Fibroblast of the aortic adventitia (primary cell): Measurements from ENCODE around the gene PLEKHO2. TPM values are rescaled to one million over a fixed set of nuclear protein-coding genes. Genes with fewer than 3 reads are reported as not detected.

Source experiments
- DNase-seq: peaks from one replicate; pipeline ENCODE4 v3.0.0-alpha.2; 2010; ENCODE audit warnings: low read depth
- H3K4me3 ChIP-seq: 2 replicates; pipeline ENCODE4 v1.5.1; 2011; ENCODE audit warnings: low read depth, mild to moderate bottlenecking, control low read depth, low read length, moderate library complexity
- total RNA-seq: library from RNA; depleted of rRNA; stranded (reverse); fragments of >200 nt; gene quantifications from 2 replicates; pipeline ENCODE4 v1.2.3, GENCODE V29; 2012; ENCODE audit warnings: low replicate concordance
- TF ChIP-seq, protein P1 (sequence below): IDR thresholded peaks from 2 replicates; pipeline ENCODE4 v1.5.1; 2011; ENCODE audit warnings: mild to moderate bottlenecking, low read length, control low read depth, inconsistent platforms; ENCODE audit not compliant: insufficient read depth

The PLEKHO2 gene
- total RNA-seq, 1 donor: 21.8 TPM

DNA sequence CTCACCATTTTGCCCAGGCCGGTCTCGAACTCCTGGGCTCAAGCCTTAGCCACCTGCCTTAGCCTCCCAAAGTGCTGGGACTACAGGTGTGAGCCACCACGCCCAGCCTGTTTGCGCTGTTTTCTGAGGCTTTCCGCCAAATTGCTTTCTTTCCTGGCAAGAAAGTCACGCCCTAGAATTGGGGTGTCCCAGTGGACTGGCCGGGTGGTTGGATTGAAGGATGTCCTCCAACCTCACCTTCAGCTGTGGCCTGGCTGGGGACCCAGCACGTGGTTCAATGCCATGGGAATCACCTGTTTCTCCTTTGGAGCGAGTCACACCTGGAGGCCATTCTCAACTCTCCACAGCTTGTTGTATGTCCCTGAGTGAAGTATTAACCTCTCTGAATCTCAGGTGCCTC, 64.2 kb downstream of the PLEKHO2 start:
- H3K4me3 ChIP-seq: no peak overlapping the region
- DNase-seq: no peak
- TF ChIP-seq, protein P1, sequence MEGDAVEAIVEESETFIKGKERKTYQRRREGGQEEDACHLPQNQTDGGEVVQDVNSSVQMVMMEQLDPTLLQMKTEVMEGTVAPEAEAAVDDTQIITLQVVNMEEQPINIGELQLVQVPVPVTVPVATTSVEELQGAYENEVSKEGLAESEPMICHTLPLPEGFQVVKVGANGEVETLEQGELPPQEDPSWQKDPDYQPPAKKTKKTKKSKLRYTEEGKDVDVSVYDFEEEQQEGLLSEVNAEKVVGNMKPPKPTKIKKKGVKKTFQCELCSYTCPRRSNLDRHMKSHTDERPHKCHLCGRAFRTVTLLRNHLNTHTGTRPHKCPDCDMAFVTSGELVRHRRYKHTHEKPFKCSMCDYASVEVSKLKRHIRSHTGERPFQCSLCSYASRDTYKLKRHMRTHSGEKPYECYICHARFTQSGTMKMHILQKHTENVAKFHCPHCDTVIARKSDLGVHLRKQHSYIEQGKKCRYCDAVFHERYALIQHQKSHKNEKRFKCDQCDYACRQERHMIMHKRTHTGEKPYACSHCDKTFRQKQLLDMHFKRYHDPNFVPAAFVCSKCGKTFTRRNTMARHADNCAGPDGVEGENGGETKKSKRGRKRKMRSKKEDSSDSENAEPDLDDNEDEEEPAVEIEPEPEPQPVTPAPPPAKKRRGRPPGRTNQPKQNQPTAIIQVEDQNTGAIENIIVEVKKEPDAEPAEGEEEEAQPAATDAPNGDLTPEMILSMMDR: no peak

DNA sequence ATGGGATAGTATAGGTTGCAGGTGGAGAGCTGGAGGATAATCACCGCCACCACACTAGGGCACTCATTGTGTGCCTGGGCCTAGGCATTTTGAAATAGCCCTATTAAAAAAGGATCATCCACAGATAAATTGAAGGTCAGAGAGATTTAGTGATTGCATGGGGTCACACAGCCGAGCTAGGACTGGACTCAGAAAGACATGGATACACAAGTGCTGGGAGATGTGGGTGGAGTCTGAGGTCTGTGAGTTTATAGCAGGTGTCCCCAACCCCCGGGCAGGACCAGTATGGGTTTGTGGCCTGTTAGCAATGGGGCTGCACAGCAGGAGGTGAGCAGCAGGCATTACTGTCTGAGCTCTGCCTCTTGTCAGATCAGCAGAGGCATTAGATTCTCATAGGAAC, 64.7 kb downstream of the PLEKHO2 start:
- TF ChIP-seq, protein P1: no peak
- DNase-seq: no peak
- no peak overlapping the region for H3K4me3 ChIP-seq

DNA sequence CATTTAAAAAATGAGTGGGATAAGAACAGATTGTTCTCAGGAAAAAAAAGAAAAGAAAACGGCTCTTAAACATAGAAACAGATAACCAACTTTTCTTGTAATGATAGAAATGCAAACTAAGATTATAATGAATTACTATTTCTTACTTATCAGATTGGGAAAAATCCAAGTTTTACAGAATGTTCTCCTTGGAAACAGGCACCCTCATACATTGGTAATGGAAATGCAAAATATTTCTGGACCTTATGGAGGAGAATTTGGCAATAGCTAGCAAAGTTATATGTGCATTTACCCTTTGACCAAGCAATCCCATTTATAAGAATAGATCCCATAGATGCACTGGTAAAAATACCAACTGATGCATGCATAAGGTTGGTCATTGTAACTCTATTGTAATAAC, 66.3 kb downstream of the PLEKHO2 start:
- H3K4me3 ChIP-seq: no peak overlapping the region

DNA sequence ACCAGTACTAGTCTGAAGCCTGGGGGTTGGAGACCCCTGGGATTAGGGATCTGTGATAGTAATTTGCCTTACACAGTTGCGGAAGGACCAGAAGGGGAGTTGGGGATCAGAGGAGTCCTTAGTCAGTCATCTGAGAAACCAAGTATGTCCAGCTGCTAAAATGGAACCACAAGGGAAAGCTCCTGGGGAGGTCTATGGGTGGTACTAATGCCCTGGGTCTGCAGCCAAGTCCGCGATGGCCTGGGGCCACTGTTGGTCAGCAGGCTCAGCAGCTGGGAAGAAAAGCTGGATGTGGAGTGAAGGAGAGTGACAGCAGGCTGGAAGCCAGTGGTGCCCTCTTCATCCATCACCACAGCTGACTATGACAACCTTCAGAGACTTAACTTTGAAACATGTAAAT, 67.8 kb downstream of the PLEKHO2 start:
- TF ChIP-seq, protein P1: no peak
- DNase-seq: no peak
- no peak overlapping the region for H3K4me3 ChIP-seq

More for the DNA sequence above, 66.3 kb downstream of the PLEKHO2 start:
- TF ChIP-seq, protein P1: no peak
- DNase-seq: peak; percentile 25

DNA sequence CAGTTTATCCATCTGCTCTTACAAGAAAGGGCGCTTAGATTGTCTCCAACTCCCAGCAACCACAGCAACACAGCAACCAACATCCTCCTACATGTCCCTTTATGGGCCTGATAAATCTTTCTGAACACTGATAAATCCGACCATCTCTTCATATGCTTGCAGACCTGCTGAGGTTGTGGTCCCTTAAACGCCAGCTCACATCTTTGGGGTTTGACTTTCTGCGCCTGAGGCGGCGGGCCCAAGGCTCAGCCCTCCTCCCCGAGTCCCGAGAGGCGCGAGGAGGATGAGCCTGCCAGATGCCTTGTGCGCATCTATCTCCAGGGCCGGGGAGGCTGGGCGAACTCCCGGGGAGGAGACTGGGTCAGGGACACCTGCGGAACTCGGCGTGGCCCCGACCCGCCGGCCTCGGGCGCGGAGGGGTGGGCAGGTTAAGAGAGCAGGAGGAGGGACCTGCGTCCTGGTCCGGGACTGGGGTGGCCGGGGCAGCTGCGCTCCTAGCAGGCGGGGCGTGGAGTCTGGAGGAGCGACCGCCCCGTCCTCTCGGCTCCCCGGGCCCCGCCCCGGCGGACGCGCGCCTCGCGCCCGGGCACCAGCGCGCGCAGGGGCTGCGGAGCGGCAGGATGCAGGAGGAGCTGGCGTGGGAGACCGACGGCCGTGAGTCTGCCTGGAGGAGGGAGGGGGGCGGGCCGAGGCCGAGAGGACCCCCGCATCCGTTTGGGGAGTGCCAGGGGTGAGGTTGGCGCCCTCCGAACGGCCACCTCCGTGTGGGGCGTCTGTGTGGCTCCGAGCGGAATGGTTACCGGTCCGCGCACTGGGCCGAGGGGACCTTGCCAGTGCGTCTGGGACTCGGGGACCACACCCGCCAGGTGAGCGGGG, 69.8 kb downstream of the PLEKHO2 start, which contains the start of gene ANKDD1A:
Gene ANKDD1A, plus strand, starts transcription at position 592 of the 876 bp plus-strand sequence. Its CDS starts 29 bp downstream, at position 621.
- peak within 1 kb of the TSS; percentile 69 for H3K4me3 ChIP-seq
- peak; percentile 28 for DNase-seq
- TF ChIP-seq, protein P1: no peak

DNA sequence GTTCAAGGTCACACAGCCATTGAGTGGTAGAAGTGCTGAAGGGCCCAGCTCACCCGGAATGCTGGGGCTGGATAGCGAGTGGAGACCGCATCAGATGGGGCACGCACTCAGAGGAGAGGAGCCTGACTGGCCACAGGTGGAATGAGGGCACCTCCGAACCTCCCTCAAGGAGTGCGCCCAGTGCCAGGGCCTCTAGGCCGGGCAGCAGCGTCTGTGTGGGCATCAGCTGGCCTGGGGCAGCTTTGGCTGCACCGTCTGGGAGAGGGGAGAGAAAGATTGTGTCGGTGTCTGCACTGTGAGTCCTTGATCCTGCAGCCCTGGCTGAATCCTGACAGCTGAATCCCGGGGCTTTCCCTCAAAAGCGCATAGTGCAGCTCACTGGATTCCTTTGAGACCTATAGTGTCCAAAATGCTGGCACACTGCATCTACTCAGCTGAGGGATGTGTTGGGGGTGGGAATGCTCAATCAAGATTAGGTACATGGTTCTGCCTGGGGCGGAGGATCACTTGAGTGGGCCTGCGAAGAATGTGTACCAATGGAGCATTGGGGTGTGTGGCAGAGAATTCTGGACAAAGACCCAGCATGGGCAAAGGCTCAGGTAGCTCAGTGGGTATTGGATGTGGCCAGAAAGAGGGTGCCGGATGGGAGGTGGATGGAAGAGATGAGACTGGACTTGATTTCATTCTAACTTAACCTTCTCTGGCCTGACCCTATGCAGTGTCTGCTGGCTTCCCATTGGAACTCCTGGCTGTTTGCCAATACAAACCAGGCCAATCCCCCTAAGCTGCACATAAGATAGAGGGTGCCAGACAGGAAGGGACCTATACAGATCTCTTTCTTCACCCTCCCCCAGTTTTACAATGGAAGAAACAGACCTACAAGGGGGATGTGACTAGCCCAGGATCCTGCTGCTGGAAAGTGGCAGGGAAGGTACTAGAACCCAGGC, 70.9 kb downstream of the PLEKHO2 start:
- H3K4me3 ChIP-seq: peak overlapping the region; percentile 69
- no peak for DNase-seq
- TF ChIP-seq, protein P1: no peak
